Spleen (tissue), 7 donors: ENCODE measurements around the gene SUPT3H.

ENCODE experiments used
- CTCF ChIP-seq, 11 experiments: fragments of 200-600 bp in 7 of 11; fragments of 450-650 bp in 4 of 11; sonication (generic) in 4 of 11; IDR thresholded peaks in 8 of 11; conservative IDR thresholded peaks in 3 of 11; 1 replicate in 7 of 11; 2 replicates in 4 of 11; pipeline versions ENCODE4 v1.4.0 to v1.8.0; 2016 to 2021; ENCODE audit warnings: antibody characterized with exemption in 11 of 11, inconsistent platforms in 4 of 11, mild to moderate bottlenecking in 1 of 11
- POLR2AphosphoS5 ChIP-seq, 3 donors: sonication (generic); formaldehyde crosslinking; IDR thresholded peaks; one replicate each; pipeline ENCODE4 v1.5.1; 2017; ENCODE audit warnings: antibody characterized with exemption in 3 of 3
- donor health status: DM: no; HTN: no; CAD: no; lungs with moderate emphysema.
- donor health status: DM: no; HTN: no; CAD: no.
- donor health status: DM: no; HTN: no; CAD: no.

- TF ChIP-seq CTCF (IDR thresholded peaks at IDR 0.05 in 8 of 11, conservative IDR thresholded peaks at IDR 0.05 in 3 of 11) (no peak), POLR2AphosphoS5 (IDR thresholded peaks at IDR 0.05) (no peak)
Observed at GRCh38 chr6:44892579-44892978, 485.2 kb downstream of the SUPT3H start.
